Medulla oblongata (tissue), 1 donor: ENCODE results near the gene PHAX.
"Not testable (repeated sequence)": the region's sequence is repeated elsewhere in the genome, so short reads cannot be mapped to it uniquely, and the experiment has no call there.

Source experiments
- DNase-seq: peaks from one replicate; pipeline ENCODE4 v3.0.0-alpha.2; 2015; ENCODE audit errors: extremely low spot score

PHAX gene

DNA sequence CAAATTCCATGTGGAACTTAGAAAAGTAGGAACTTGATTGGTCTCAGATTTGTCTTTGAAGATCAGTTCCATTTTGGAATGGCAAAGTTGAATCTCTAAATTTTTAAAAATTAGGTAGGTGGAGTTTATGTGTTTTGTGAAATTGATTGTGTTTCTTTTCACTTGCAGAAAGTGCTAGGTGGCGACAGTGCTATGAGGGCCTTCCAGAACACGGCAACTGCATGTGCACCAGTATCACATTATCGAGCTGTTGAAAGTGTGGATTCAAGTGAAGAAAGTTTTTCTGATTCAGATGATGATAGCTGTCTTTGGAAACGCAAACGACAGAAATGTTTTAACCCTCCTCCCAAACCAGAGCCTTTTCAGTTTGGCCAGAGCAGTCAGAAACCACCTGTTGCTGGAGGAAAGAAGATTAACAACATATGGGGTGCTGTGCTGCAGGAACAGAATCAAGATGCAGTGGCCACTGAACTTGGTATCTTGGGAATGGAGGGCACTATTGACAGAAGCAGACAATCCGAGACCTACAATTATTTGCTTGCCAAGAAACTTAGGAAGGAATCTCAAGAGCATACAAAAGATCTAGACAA lies 2.8 kb downstream of the PHAX start:
- DNase-seq: no peak

GRCh38 chr5:126605525-126605924 lies 4.8 kb downstream of the PHAX start:
- no peak for DNase-seq

DNA sequence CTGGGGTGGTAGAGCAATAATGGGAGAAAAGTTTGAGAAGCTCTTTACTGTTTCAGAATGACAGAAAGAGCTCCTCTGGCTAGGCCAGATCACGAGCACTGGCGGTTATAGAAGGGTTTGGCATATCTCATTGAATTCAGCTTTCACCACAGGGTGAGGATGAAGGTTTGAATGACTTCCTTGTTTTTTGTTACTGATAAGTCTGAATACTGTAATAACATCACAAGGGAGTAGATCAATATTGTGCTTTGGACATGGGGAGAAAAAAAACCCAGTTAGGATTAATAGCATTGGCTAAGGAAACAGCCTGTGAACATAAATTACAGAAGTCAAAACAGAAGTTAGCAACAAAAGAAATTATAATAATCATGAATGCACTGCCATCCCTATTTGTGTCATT lies 9.4 kb downstream of the PHAX start:
- no peak for DNase-seq

- no peak for DNase-seq
Observed at GRCh38 chr5:126610616-126611015, 9.9 kb downstream of the PHAX start.

- no peak for DNase-seq
Observed at GRCh38 chr5:126613941-126614592, 13.3 kb downstream of the PHAX start.

GRCh38 chr5:126615286-126615685 lies 14.5 kb downstream of the PHAX start:
- no peak for DNase-seq

- not testable (repeated sequence) for DNase-seq
Observed at GRCh38 chr5:126617603-126618002, 16.9 kb downstream of the PHAX start.

- DNase-seq: no peak
Observed at GRCh38 chr5:126619781-126620180, 19.0 kb downstream of the PHAX start.

- DNase-seq: no peak
Observed at GRCh38 chr5:126624534-126624933, 23.8 kb downstream of the PHAX start.

DNA sequence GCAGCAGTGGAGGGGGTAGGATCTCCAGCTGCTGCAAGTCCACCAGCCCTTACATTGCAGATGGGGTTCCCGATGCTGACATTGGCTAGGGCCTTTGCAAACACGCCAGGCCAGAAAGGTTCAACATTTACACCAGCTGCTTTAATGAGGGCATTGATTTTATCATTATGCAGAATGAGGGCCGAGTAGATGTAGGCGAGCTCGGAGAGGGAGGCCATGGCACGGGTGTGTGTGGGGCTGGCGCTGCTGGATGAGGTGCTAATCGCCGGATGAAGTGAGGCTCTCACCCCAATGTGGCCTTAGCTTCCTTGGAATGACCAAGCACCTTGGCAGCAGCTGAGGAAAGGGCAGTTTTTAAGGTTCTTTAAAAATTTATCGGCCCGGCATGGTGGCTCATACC lies 27.4 kb downstream of the PHAX start:
- no peak for DNase-seq

GRCh38 chr5:126631920-126632319 lies 31.2 kb downstream of the PHAX start:
- DNase-seq: no peak

GRCh38 chr5:126633552-126633951 lies 32.8 kb downstream of the PHAX start:
- no peak for DNase-seq

- no peak for DNase-seq
Observed at GRCh38 chr5:126635585-126635984, 34.8 kb downstream of the PHAX start.

- no peak for DNase-seq
Observed at GRCh38 chr5:126636956-126637355, 36.2 kb downstream of the PHAX start.

DNA sequence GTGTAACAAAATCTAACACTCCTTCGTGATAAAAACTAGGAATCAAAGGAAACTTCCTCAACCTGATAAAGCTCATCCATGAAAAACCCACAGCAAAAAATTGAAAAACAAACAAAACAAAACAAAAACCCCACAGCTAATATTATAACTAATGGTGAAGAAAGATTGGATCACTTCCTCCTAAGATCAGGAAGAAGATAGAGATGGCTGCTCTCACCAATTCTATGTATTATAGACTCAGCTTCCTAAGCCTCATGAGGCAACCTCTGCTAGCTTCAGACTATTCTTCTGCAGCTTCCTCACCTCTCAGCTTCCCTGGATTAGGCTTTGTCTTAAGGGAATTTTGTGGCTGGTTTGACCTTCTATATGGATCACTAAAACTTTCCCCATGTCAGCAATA lies 40.1 kb downstream of the PHAX start:
- DNase-seq: no peak

DNA sequence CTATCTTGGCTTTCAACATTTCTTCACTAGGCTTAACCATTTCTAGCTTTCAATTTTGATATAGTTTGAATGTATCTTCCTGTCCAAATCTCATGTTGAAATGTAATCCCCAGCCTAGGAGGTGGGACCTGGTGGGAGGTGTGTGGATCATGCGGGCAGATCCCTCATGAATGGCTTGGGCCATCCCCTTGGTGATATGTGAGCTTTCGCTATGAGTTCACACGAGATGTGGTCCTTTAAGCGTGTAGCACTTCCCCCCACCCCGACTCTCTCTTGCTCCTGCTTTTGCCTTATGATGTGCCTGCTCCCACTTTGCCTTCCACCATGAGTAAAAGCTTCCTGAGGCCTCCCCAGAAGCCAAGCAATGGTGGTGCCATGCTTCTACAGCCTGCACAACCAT lies 40.6 kb downstream of the PHAX start:
- no peak for DNase-seq

DNA sequence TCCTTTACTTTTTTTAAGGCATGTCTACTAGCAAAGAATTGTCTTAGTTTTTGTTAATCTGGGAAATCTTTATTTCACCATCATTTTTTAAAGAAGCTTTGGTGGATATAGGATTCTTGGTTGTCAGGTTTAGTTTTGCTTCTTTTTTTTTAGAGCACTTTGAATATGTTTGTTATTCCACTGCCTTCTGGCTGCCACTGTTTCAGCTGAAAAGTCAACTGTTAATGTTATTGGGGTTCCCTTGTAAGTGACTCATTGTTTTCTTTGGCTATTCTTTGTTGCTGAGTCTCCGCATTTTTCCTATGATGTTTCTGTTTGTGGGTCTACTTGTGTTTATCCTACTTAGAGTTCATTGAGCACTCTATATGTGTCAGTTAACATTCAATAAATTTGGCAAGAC lies 44.4 kb downstream of the PHAX start:
- no peak for DNase-seq

DNA sequence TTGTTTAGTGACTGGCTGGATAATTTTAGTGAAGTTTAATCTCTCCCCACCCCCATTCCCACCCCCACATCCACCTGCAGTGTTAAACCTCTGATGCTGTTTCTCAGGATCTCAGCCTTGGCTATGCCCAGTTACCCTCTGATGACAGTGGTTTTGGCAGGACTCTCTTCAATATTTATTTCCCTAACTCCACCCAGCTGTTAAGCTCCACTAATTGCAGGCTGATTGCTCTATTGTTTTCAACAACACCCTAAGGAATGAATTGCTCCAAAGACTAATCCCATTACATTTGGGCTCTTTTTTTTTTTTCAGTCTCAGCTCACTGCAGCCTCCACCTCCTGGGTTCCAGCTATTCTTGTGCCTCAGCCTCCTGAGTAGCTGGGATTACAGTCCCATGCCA lies 46.3 kb downstream of the PHAX start:
- DNase-seq: no peak

- DNase-seq: no peak
Observed at GRCh38 chr5:126648471-126648870, 47.7 kb downstream of the PHAX start.

DNA sequence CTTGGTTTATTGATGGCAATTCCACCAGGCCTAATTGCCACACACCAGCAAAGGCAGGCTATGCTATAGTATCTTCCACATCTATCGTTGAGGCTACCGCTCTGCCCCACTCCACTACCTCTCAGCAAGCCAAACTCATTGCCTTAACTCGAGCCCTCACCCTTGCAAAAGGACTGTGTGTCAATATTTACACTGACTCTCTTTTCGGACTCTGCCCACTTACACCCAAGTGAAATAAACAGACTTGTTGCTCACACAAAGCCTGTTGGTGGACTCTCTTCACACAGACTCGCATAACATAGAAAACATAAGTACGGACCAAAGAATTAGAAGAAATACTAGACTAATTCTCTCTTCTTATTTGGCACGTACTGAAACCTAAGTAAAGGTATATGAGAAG lies 48.3 kb downstream of the PHAX start:
- not testable (repeated sequence) for DNase-seq

GRCh38 chr5:126649709-126650108 lies 49.0 kb downstream of the PHAX start:
- not testable (repeated sequence) for DNase-seq

DNA sequence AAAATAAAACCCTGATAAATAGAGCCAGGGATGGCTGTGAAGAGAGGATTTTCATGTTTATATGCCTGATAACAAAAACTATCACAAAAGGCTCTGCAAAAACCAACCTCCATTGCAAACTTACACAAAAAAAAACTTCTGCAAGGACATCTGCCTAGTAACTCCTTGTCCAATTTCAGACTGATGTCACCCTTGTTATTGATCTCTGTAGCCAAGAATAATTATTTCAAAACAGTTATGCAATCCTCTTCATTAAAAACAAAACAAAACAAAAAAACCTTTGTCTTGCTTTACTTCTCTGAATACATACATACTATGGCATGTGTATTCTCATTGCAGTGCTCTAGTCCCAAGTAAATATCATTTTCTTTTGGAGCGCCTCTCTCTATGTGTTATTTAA lies 49.7 kb downstream of the PHAX start:
- no peak for DNase-seq

DNA sequence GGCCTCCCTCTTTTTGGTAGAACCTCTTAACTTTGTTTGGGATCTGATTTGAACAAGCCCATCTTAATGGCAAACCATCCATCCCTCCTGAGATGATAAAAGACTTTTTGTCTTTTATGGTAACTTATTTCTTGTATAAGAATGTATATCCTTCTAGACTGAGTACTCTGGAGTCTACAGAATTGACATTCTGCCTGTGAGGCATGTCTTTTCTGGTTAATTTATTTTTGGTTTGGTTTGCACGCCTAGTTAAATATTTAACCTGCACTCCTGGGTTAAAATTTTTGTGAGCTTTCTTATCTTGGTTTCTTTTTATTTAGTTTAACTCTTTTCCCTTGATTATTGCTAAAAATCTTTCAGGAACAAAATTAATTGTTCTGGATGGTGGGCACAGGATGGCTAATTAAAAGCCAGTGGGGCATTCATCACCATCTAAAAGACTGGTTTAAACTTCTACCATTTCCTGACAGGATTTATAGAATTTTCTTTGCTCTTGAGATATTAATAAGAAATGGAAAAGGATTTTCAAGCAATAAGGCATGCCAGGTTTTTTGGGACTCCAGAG lies 50.3 kb downstream of the PHAX start:
- no peak for DNase-seq
